ENCODE measurements around the gene ITPRIP. TPM values are rescaled to one million over a fixed set of nuclear protein-coding genes. Genes with fewer than 3 reads are reported as not detected.

ITPRIP gene
- total RNA-seq, 1 donor from 2014 or later, result 19.9 TPM

DNA sequence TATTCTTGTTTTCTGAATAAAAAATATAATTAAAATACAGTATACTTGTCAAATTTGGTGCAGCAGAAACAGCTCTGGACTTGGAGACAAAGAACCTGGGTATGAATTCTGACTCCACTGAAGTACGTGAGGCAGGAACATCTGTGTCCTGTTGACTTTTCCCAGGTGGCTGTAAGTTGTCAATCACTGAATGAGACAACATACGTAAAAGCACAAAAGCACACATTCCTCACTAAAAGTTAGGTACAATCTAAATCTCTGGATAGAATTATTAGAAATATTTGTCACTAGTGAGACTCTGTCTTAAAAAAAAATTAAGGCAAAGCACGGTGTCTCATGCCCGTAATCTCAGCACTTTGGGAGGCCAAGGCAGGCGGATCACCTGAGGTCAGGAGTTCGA, 33.5 kb upstream of the ITPRIP start:
- no peak overlapping the region for H3K4me3 Mint-ChIP-seq
- H3K9me3 Mint-ChIP-seq, result peaks cover 9% of the 10 kb centered on the region
- peaks cover 13% of the 10 kb centered on the region for H3K27me3 Mint-ChIP-seq
- no peak for DNase-seq (ENCODE audit: extremely low spot score, unreplicated experiment)
- peaks cover 6% of the 10 kb centered on the region for H3K4me1 Mint-ChIP-seq (ENCODE audit: unreplicated experiment)
- H3K36me3 Mint-ChIP-seq, result no peaks in the 10 kb centered on the region
- no peak overlapping the region for H3K27ac Mint-ChIP-seq
- TF ChIP-seq CTCF (conservative IDR thresholded peaks at IDR 0.05), result no peak

DNA sequence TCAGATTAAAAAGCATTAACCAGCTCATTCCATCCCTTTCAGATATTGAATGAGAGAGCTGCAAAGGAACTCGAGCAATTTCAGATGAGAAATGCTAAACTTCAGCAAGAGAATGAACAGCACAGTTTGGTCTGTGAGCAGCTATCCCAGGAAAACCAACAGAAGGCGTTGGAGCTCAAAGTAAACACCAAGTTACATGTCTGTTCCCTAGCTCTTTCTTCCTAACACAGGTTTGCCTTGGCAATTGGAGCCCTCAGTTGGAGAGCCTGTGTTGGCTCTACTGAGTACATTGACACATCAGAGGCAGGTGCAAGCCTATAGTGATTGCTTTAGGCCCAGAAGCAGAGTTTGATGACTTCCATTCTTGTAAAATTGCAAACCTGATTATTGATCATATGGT, 30.1 kb upstream of the ITPRIP start:
- no peak for TF ChIP-seq CTCF (conservative IDR thresholded peaks at IDR 0.05)
- no peak overlapping the region for H3K4me3 Mint-ChIP-seq
- H3K27me3 Mint-ChIP-seq, result peaks cover 19% of the 10 kb centered on the region
- DNase-seq (ENCODE audit: extremely low spot score, unreplicated experiment), result no peak
- H3K27ac Mint-ChIP-seq, result no peak overlapping the region
- H3K36me3 Mint-ChIP-seq, result no peaks in the 10 kb centered on the region
- peaks cover 9% of the 10 kb centered on the region for H3K9me3 Mint-ChIP-seq
- peaks cover 6% of the 10 kb centered on the region for H3K4me1 Mint-ChIP-seq (ENCODE audit: unreplicated experiment)

GRCh38 chr10:104367904-104368303, 29.6 kb upstream of the ITPRIP start:
- no peak overlapping the region for H3K27ac Mint-ChIP-seq
- peaks cover 9% of the 10 kb centered on the region for H3K9me3 Mint-ChIP-seq
- no peak overlapping the region for H3K4me3 Mint-ChIP-seq

DNA sequence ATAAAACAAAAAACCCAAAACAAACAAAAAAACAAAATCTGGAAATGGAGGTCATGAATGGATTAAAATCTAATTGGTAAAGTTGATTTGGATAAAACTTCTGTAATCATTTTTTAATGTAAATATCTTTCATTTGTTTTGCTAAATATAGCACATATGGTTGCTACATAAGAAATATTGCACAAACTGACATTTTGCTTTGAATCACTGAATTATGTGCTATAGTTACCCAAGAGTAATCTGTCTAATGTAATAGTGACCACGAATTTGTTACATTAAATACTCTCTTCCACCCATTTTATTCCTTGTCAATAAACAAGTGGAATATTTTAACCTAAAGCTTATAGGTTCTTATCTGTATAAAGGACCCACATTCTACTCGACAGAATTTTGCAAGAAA, 21.5 kb upstream of the ITPRIP start:
- Mint-ChIP-seq H3K4me1 (ENCODE audit: unreplicated experiment) (no peaks in the 10 kb centered on the region), H3K4me3 (no peak overlapping the region), H3K27me3 (peaks cover 9% of the 10 kb centered on the region), H3K27ac (no peak overlapping the region), H3K9me3 (no peaks in the 10 kb centered on the region), H3K36me3 (no peaks in the 10 kb centered on the region)
- TF ChIP-seq CTCF (conservative IDR thresholded peaks at IDR 0.05), result no peak
- DNase-seq (ENCODE audit: extremely low spot score, unreplicated experiment), result no peak

More at GRCh38 chr10:104367904-104368303, 29.6 kb upstream of the ITPRIP start:
- DNase-seq (ENCODE audit: extremely low spot score, unreplicated experiment), result no peak
- TF ChIP-seq CTCF (conservative IDR thresholded peaks at IDR 0.05), result no peak
- Mint-ChIP-seq H3K36me3 (no peaks in the 10 kb centered on the region), H3K4me1 (ENCODE audit: unreplicated experiment) (peaks cover 6% of the 10 kb centered on the region), H3K27me3 (peaks cover 22% of the 10 kb centered on the region)

DNA sequence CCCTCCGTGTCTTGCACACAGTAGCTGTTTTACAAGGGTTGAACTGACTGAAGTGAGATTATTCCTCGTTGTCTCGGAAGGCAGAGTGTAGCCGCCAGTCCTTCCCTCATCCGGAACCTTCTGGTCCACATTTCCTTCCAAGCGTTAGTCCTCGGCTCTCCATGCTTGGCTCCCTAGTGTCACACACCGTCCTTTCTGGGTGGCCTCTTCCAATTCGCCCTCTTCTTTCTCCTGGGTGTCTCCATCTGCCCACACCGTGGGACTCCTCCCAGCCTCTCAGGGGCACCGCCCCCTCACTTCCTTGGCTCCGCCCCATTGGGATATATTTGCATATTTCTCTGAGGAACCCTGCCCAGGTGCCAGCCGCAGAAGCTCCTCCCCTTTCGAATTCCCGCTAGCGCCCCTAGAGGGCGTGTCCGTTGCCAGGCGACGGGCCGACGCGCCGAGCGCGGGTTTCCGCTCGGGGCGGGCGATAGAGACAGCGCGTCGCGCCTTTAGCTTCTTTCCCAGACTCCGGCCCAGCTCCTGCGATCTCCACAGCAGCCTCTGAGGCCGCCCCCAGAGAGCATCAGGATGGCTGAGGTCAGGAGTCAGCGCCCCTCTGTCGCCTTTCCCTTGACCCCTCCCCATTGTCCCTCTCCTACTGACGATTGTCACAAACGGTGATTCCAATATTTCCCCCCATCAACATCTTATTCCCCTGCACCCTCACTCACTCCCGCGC, 15.2 kb upstream of the ITPRIP start, which contains the start of gene CFAP58:
Gene CFAP58, plus strand, starts transcription at position 509 of the 724 bp plus-strand sequence. Its CDS starts 65 bp downstream, at position 574.
- no peak within 1 kb of the TSS for H3K4me3 Mint-ChIP-seq
- no peak within 1 kb of the TSS for H3K27ac Mint-ChIP-seq
- DNase-seq (ENCODE audit: extremely low spot score, unreplicated experiment), result peak; percentile 88
- peaks cover 3% of the 10 kb centered on the region for H3K4me1 Mint-ChIP-seq (ENCODE audit: unreplicated experiment)
- H3K9me3 Mint-ChIP-seq, result peaks cover 5% of the 10 kb centered on the region
- H3K36me3 Mint-ChIP-seq, result no peaks in the 10 kb centered on the region
- peak; percentile 79 for TF ChIP-seq CTCF (conservative IDR thresholded peaks at IDR 0.05)
- peaks cover 17% of the 10 kb centered on the region for H3K27me3 Mint-ChIP-seq

Data from type B pancreatic cell (in vitro differentiated cells).